Measurements from ENCODE around the gene LRRC1.

DNA sequence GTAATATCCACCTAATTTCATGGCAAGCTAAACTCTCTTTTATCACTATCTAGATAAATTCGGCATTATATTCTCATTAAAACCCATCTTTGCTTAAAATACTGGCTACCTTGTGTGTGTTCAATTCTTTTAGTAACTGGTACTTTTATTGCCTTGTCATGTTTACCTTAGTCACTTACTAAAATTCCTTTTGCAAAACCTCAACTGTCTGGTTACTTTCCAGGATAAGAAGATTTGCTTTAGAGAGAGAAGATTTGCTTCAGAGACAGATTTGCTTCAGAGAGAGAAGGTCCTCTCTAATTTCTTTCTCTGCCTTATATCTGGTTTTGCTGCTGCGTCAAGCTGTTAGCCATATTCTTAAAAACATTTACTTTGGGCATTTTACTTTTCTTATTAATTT lies 164.9 kb downstream of the LRRC1 start:
- TF ChIP-seq ZNF274 (IDR thresholded peaks at IDR 0.05; ENCODE audit: low read depth, low read length) (no peak), SUZ12 (IDR thresholded peaks at IDR 0.05; ENCODE audit: extremely low read depth, insufficient read depth, insufficient read length) (no peak), YY1 (IDR thresholded peaks at IDR 0.05; ENCODE audit: insufficient read depth, insufficient read length) (no peak)

Data from NT2/D1 (cell line).